Stimulated activated effector memory CD8-positive, alpha-beta T cell treated with anti-CD3 and anti-CD28 coated beads, Interleukin-12 subunit alpha, Interleukin-12 subunit beta, amount 100 ng/mL, for 72 hours (primary cell): ENCODE results near the gene MYBPC3.
A peak's percentile ranks its signal among the peaks of the same experiment; 100 is the strongest.
"Not testable (repeated sequence)": the region's sequence is repeated elsewhere in the genome, so short reads cannot be mapped to it uniquely, and the experiment has no call there.

Source experiments
- ATAC-seq: fragments of 150-1000 bp; cut with Tn5 transposase; 2 replicates; pipeline ENCODE4 v1.10.0; 2021
- DNase-seq, 2 donors: peaks; one replicate each; pipeline ENCODE4 v3.0.0; 2021 to 2022; ENCODE audit warnings: low spot score in 2 of 2
- H3K27ac Mint-ChIP-seq: one replicate; pipeline ENCODE4 v1.8.0; 2022; ENCODE audit warnings: mild to moderate bottlenecking, mixed read lengths
- H3K36me3 Mint-ChIP-seq: one replicate; pipeline ENCODE4 v1.8.0; 2022; ENCODE audit warnings: mild to moderate bottlenecking, mixed read lengths
- H3K4me1 Mint-ChIP-seq: one replicate; pipeline ENCODE4 v1.8.0; 2022; ENCODE audit warnings: mixed read lengths
- H3K4me3 Mint-ChIP-seq: one replicate; pipeline ENCODE4 v1.8.0; 2022; ENCODE audit warnings: mild to moderate bottlenecking, mixed read lengths
- H3K9me3 Mint-ChIP-seq: one replicate; pipeline ENCODE4 v1.8.0; 2022; ENCODE audit warnings: mixed read lengths

The MYBPC3 gene

DNA sequence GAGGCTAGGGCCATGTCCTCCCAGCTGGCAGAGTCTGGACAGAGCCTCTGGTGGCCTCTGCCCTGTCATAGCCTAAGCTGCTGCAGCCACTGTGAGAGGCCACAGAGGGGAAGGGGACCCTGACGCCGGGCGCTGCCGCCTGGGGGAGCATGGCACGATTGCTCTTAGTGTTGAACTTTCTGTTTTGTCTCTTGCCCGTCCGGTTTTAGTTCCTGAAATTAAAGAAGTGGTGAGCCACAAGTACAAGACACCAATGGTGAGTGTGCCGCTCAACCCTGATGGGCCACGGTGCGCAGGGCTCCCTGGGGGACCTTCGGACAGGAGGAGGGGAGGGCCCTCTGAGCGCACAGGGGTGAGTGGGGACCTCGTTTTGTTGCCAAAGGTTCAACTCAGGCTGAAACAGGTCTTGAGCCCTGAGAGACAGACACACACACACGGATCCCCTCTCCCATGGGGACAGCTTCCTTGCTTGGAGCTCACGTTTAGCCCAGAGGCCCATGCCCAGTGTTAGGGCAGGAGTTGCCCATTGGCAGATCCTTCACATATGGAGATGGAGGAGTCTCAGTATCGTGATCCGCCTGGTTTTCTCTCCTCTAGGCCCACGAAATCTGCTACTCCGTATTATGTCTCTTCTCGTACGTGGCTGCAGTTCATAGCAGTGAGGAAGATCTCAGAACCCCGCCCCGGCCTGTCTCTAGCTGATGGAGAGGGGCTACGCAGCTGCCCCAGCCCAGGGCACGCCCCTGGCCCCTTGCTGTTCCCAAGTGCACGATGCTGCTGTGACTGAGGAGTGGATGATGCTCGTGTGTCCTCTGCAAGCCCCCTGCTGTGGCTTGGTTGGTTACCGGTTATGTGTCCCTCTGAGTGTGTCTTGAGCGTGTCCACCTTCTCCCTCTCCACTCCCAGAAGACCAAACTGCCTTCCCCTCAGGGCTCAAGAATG is 23.8 kb downstream of the MYBPC3 start:
- Mint-ChIP-seq H3K27ac (peak overlapping the region; percentile 91), H3K4me3 (no peak overlapping the region), H3K4me1 (peaks cover 7% of the 10 kb centered on the region), H3K9me3 (no peaks in the 10 kb centered on the region), H3K36me3 (no peaks in the 10 kb centered on the region)
- DNase-seq = no peak
- ATAC-seq = no peak

DNA sequence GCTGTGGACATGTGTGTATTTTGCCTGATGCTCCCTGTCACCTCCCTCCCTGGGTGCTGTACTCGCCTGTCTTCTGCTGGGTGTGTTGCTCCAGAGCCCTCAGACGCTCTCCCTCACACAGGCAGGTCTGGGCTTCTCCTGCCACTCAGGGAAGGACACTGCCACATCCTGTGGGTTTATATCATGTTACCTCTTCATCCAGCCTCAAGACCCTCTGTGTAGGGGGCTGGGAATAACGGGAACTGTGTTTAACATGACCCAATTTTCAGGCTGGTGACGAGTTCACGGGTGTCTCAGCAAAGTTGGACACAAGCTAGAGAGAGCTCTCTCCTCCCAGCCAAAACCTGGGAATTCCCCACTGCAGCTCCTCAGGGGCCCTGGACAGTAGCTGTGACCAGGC is 24.6 kb downstream of the MYBPC3 start:
- DNase-seq (no peak), ATAC-seq (no peak)
- Mint-ChIP-seq H3K36me3 (no peaks in the 10 kb centered on the region), H3K4me1 (peaks cover 7% of the 10 kb centered on the region), H3K4me3 (no peak overlapping the region), H3K27ac (peak overlapping the region; percentile 91), H3K9me3 (no peaks in the 10 kb centered on the region)

DNA sequence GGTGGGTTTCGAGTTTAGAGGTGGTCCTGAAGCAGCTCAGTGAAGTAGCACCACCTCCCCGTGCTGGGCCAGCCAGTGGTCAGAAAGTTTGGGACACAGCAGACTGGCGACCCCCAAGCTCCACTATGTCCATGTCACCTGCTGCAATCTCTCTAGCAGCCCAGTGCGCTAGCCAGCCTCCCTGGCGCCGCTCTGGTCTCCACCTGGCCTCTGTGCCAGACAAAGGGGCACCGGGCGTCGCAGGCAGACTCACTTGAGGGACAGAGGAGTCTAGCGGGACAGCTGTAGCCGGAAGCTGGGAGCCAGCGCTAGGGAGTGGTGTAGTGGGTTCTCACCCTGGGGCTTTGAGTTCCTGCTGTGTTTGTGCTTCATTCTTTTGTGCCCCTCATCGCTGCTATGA is 25.5 kb downstream of the MYBPC3 start:
- ATAC-seq (no peak), DNase-seq (no peak)
- no peaks in the 10 kb centered on the region for H3K9me3 Mint-ChIP-seq
- no peaks in the 10 kb centered on the region for H3K36me3 Mint-ChIP-seq
- H3K27ac Mint-ChIP-seq = peak overlapping the region; percentile 91
- peaks cover 7% of the 10 kb centered on the region for H3K4me1 Mint-ChIP-seq
- H3K4me3 Mint-ChIP-seq = no peak overlapping the region

DNA sequence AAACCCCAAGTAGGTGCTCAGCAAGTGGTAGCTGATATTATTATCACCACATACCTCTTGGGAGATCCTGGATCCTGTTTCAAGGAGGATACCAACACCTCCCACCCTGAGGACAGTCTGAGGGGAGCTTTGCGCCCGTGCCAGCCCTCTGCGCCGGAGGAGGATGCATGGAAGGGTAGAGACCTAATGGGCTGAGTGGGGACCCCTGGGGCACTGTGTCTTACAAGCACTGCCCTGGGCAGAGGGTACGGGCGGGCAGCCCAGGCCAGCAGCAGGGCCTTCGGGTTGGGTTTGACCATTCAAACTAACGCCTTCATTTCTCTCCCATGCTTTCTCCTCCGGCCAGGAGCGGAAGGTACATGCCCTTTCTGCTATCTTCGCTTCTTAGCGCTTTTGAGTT is 26.3 kb downstream of the MYBPC3 start:
- Mint-ChIP-seq H3K4me1 (peaks cover 7% of the 10 kb centered on the region), H3K27ac (no peak overlapping the region), H3K36me3 (no peaks in the 10 kb centered on the region), H3K9me3 (no peaks in the 10 kb centered on the region), H3K4me3 (no peak overlapping the region)
- DNase-seq (no peak), ATAC-seq (no peak)

DNA sequence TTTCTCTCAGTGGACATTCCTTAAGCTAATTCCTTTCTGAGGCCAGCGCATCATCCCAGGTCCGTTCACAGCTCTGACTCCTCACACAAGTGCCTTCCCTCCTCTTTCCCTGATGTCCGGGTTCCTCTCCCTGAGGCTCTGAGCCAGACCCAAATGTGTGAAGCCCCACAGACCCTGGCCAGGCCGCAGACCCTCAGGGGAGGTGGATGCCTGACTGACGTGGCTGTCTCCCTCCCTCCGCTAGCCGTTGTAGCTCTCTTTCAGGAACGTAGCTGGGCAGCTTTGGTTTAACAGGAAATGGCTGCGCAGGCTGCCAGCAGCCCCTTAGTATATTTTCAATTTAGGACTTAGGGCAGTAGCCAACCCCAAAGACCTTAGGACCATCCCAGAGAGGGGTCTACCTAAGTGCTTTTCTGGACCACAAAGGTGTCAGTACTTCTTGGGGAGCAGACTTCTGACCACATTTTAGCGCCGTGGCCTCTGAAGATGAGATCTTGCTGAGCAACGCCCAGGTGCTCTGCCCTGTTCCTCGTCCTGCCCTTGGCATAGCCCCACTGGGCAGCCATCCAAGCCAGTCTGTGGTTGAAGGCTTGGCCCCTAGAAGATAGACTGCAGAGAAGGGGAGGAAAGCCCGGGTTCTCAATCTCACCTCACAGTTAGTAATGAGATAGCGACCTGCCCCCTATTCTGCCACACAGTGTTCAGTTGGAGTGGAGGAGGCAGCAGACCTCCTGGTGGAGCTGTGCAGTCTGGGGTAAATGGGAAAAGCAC is 27.0 kb downstream of the MYBPC3 start:
- no peaks in the 10 kb centered on the region for H3K9me3 Mint-ChIP-seq
- DNase-seq (no peak), ATAC-seq (no peak)
- H3K27ac Mint-ChIP-seq = peak overlapping the region; percentile 73
- H3K36me3 Mint-ChIP-seq = no peaks in the 10 kb centered on the region
- no peak overlapping the region for H3K4me3 Mint-ChIP-seq
- H3K4me1 Mint-ChIP-seq = peaks cover 7% of the 10 kb centered on the region

DNA sequence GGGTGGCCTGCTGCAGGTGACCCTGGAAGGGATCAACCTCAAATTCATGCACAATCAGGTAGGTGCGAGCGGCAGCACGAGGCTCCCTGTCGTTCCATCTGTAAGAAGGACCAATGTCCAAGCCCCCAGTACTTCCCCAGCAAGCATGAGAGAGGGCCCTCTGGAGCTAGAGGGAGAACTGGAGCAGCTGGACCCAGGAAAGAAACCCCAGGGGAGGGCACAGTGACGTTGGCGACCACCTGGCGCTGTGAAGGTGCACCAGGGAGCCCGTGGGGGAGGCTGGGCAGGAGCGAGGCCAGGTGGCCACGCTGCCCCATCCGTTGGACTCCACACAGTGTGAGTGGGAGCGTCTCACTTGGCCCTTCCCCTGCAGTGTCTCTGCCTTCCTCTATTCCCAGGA is 28.0 kb downstream of the MYBPC3 start:
- Mint-ChIP-seq H3K4me1 (peaks cover 7% of the 10 kb centered on the region), H3K27ac (no peak overlapping the region)

DNA sequence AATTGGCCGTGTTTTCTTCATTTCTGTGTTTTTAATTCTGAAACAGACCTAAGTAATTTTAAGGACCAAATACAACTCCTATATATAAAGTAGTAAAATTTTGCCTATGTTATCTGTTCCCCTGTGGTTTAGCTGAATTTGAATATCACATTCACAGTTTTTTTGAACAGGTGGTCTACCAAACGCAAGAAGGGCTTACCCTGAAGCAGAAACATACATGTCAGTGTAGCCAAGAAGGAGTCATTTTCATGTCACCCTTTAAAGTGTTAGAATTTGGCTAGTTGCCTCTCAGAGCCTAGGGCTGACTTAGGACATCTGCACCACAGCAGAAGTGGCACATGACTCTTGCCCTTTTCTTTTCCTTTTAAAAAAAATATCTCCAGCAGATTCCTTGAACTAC is 34.3 kb downstream of the MYBPC3 start:
- no peak overlapping the region for H3K27ac Mint-ChIP-seq
- no peak for ATAC-seq

More for the DNA sequence above, 28.0 kb downstream of the MYBPC3 start:
- Mint-ChIP-seq H3K36me3 (no peaks in the 10 kb centered on the region), H3K9me3 (no peaks in the 10 kb centered on the region), H3K4me3 (no peak overlapping the region)
- no peak for ATAC-seq
- no peak for DNase-seq

DNA sequence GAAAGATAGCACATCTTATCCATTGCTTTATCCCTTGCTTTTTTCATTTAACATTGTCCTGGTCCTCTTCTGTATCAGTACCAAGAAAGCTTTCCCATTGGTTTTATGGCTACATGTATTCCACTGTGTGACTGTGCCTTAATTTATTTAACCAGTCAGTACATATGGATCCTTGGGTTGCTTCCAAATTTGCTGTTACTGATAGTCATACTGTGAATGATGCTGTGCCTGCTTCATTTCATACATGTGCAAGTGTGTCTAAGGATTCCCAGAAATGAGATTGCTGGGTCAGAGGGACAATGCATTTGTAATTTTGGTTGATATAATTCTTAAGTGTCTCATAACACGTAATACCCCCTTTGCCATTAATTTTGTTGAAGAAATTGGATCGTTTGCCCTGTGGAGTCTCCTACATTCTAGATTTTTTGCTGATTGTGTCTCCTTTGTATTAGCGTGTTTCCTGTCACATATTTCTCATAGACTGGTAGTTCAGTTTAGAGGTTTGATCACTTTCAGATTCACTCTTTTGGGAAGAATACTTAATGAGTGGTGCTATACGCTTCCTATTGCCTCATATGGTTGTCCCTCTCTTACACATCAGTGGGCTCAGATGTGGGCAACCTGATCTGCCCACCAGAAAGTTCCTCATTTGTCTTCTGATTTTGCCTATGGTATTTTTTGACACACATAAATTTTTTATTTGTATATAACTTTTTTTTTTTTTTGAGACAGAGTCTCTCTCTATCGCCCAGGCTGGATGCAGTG is 35.3 kb downstream of the MYBPC3 start:
- DNase-seq (no peak), ATAC-seq (no peak)
- H3K36me3 Mint-ChIP-seq = no peaks in the 10 kb centered on the region
- H3K4me1 Mint-ChIP-seq = peaks cover 10% of the 10 kb centered on the region
- peak overlapping the region; percentile 56 for H3K27ac Mint-ChIP-seq
- H3K9me3 Mint-ChIP-seq = no peaks in the 10 kb centered on the region
- H3K4me3 Mint-ChIP-seq = no peak overlapping the region

More for the DNA sequence above, 34.3 kb downstream of the MYBPC3 start:
- Mint-ChIP-seq H3K9me3 (no peaks in the 10 kb centered on the region), H3K36me3 (no peaks in the 10 kb centered on the region), H3K4me1 (peaks cover 10% of the 10 kb centered on the region), H3K4me3 (no peak overlapping the region)
- no peak for DNase-seq

DNA sequence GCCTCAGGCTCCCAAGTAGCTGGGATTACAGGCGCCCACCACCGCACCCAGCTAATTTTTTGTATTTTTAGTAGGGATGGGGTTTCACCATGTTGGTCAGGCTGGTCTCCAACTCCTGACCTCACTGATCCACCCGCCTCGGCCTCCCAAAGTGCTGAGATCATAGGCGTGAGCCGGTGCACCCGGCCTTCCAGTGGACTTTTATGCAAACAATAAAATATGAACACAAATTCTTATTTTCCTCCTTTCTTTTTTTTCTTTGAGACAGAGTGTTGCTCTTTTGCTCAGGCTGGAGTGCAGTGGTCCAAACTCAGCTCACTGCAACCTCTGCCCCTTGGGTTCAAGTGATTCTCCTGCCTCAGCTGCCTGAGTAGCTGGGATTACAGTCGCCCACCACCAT is 36.0 kb downstream of the MYBPC3 start:
- ATAC-seq, H3K9me3 Mint-ChIP-seq, H3K36me3 Mint-ChIP-seq, DNase-seq, H3K4me3 Mint-ChIP-seq: not testable (repeated sequence)
- Mint-ChIP-seq H3K27ac (peak overlapping the region; percentile 56), H3K4me1 (peaks cover 10% of the 10 kb centered on the region)

DNA sequence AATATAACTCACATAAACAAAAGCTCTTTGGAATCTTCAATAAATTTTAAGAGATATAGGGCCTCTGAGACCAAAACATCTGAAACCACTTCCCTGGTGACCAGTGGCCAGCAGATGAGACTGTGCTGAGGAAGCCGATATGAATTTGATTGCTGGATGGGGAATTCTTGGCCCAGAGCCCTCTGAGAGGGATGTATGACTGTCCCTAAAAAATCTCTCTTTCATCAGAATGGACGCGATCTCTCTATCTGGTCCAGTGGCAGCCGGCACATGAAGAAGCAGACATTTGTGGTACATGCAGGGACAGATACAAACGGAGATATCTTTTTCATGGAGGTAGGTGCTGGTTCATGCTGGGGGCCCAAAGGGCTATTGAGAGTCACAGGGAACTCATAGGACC is 37.5 kb downstream of the MYBPC3 start:
- DNase-seq (no peak), ATAC-seq (no peak)
- H3K27ac Mint-ChIP-seq = no peak overlapping the region
- no peaks in the 10 kb centered on the region for H3K36me3 Mint-ChIP-seq
- H3K4me3 Mint-ChIP-seq = no peak overlapping the region
- H3K4me1 Mint-ChIP-seq = peaks cover 10% of the 10 kb centered on the region
- no peaks in the 10 kb centered on the region for H3K9me3 Mint-ChIP-seq

DNA sequence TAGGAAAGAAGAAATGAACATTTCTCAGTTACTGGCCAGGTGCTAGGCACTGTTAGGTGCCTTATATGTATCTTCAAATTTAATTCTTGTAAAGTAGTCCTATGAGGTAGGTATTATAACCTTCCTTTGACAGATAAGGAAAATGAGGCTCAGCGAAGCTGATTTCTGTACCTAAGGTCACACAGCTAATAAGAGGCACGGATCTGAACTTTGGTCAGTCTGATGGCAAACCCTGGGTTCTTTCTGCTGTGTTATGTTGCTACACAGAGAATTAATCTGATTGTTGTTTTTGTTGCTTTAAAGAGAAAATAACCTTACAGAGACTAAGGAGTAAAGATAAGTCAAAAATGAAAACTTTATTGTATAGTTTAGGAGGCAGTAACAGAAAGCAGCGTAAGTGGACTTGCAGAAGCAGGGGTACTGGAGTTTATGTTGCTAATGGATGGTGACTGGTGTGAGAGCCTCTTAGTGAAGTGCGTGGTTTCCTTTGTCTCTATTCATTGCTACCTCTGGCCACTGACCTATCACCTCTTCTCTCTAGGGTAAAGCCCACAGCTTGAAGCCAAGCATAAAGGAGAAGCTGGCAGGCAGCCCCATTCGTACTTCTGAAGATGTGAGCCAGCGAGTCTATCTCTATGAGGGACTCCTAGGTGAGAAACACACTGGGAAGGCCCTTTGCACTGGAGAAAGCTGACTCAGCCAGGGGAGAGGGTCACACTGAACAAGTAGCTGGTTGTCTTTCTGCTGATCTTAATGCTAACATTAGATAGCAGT is 44.3 kb downstream of the MYBPC3 start:
- Mint-ChIP-seq H3K9me3 (no peaks in the 10 kb centered on the region), H3K27ac (peak overlapping the region; percentile 43), H3K4me3 (no peak overlapping the region), H3K4me1 (no peaks in the 10 kb centered on the region), H3K36me3 (peaks cover 23% of the 10 kb centered on the region)
- ATAC-seq (no peak), DNase-seq (no peak)

DNA sequence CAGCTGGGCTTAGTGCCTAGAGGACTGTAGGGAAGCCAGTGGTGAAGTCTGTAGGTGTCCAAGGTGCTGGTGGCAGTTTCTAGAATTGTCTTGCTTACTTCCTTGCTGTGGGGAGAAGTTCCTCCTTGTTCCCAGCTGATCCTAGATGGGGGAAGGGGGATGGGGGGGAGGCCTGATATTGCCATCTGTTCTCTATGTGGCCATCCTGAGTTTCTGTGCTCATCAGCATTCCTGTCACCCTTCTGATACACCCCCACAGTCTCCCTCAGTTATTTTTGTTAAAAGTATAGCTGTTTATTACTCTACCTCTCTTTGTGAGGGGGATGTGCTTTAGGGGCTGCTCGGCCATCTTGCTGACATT is 46.0 kb downstream of the MYBPC3 start:
- peak overlapping the region; percentile 29 for H3K27ac Mint-ChIP-seq
- peaks cover 8% of the 10 kb centered on the region for H3K4me1 Mint-ChIP-seq
- H3K4me3 Mint-ChIP-seq = no peak overlapping the region
- ATAC-seq (no peak), DNase-seq (no peak)
- H3K9me3 Mint-ChIP-seq = peaks cover 6% of the 10 kb centered on the region
- peaks cover 40% of the 10 kb centered on the region for H3K36me3 Mint-ChIP-seq

DNA sequence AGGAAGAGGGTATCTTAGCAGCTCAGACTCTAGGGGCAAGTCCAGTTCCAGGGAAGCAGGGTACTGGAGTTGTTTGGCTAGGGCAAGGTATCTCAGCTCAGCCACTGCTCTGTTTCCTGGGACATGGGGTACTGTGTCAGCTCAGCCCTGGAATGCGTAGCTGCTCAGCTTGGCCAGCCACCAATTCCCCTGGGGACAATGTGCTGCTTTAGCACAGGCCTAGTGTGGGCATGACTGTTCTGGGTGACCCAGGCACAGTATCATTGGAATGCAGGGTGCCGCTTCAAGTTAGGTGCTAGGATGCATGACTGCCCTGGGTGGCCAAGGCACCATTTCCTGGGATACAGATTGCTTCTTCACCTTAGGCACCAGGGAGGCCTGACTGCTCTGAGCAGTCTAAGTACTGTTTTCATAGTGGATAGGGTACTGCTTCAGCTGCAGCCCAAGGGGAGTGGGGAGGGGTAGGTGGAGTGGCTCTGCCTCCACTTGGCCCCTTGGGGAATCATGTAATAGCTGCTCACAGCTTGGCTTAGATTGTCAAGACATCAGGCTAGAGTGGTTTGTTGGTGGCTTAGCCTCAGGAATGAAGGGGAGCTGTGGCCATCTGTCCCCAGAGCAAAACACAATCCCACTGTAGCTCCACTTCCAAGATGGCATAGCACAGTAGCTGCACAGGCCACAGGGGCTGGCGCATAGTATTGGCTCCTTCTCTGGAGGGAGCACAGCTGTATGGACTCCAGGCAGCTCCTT is 46.6 kb downstream of the MYBPC3 start:
- H3K36me3 Mint-ChIP-seq = peaks cover 46% of the 10 kb centered on the region
- ATAC-seq = no peak
- peaks cover 10% of the 10 kb centered on the region for H3K4me1 Mint-ChIP-seq
- peak overlapping the region; percentile 58 for H3K27ac Mint-ChIP-seq
- peaks cover 6% of the 10 kb centered on the region for H3K9me3 Mint-ChIP-seq
- no peak for DNase-seq
- H3K4me3 Mint-ChIP-seq = no peak overlapping the region

DNA sequence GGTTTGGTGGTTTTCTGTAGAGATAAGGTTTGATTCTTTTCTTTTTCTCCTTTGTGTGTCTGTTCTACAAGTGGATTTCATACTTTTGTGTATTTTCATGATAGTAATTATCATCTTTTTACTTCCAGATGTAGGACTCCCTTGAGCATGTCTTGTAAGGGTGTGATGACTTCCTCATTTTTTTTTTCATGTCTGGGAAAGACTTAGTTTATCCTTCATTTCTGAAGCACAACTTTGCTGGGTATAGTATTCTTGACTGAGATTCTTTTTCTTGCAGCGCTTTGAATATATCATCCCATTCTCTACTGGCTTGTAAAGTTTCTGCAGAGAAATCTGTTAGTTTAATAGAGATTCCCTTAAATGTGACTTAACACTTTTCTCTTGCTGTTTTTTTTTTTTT is 49.6 kb downstream of the MYBPC3 start:
- H3K27ac Mint-ChIP-seq = no peak overlapping the region

More for the DNA sequence above, 49.6 kb downstream of the MYBPC3 start:
- H3K4me3 Mint-ChIP-seq = no peak overlapping the region
- DNase-seq (no peak), ATAC-seq (no peak)
- H3K36me3 Mint-ChIP-seq = peaks cover 76% of the 10 kb centered on the region
- H3K4me1 Mint-ChIP-seq = peaks cover 10% of the 10 kb centered on the region
- peaks cover 6% of the 10 kb centered on the region for H3K9me3 Mint-ChIP-seq
